Hematopoietic multipotent progenitor cell treated with erythropoietin and hydrocortisone succinate and interleukin-3 and kit ligand, for 15 days (in vitro differentiated cells): ENCODE measurements around the gene DAP3.

Experiments
- DNase-seq: peaks from one replicate; pipeline ENCODE4 v3.0.0-alpha.2; 2015; ENCODE audit warnings: low spot score

The DAP3 gene

DNA sequence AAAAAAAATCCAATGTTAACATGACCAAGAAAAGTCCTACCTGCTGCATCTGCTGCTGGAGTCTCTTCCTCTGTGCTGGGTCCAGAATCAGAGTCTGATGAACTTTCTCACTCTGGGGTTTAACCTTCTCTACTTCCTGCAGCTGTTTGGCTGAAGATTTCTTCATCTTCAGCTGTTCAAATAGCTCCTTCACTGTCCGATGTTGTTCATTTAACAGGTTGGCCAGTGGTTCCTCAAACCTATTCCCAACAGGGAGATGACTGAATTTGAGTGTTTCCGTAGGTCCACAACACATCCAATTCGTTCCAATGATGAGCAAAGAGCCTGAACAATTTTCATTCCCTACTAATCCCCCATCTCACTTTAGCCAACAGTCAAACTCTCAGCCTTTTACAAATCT lies 88.7 kb downstream of the DAP3 start:
- no peak for DNase-seq
